Measurements from ENCODE around the gene TMEM120A.
"Not testable (repeated sequence)": the region's sequence is repeated elsewhere in the genome, so short reads cannot be mapped to it uniquely, and the experiment has no call there.

TMEM120A gene

DNA sequence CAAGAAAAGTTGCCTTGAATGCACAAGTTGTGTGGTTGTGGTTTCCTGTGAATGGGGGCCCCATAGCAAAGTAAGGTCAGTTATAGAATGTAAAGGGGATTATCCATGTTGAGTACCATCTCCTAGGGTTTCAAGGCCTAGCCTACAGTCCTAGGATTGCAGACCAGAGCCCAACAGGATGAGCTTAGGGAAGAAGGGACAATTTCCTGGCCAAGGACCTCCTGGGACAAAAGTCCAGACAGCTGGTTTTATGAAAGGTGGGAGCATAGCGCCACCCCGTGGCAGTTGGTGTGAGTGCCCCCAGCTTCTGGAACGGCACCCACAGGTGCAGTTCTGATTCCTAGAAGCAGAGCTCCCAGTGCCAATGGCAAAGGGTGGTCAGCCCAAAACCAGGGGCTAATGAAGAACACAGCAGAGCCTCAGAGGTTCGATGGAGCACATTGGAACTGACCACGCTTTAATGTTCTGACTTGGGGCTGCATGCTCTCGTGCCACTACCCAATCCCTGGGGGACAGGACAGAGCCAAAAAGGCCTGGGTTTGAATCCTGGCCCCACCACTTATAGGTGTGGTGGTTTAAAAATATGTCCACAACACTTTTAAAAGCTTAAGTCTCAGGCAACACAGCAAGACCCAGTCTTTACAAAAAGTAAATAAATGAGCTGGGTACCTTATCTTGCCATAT lies 25.8 kb upstream of the TMEM120A start:
- H3K4me3 ChIP-seq (ENCODE audit: low read depth, low read length), result no peak overlapping the region
- in situ Hi-C loops (cut with HindIII; ENCODE audit: low sequenced_read_pairs), result no loop called here
- TF ChIP-seq, protein P1, sequence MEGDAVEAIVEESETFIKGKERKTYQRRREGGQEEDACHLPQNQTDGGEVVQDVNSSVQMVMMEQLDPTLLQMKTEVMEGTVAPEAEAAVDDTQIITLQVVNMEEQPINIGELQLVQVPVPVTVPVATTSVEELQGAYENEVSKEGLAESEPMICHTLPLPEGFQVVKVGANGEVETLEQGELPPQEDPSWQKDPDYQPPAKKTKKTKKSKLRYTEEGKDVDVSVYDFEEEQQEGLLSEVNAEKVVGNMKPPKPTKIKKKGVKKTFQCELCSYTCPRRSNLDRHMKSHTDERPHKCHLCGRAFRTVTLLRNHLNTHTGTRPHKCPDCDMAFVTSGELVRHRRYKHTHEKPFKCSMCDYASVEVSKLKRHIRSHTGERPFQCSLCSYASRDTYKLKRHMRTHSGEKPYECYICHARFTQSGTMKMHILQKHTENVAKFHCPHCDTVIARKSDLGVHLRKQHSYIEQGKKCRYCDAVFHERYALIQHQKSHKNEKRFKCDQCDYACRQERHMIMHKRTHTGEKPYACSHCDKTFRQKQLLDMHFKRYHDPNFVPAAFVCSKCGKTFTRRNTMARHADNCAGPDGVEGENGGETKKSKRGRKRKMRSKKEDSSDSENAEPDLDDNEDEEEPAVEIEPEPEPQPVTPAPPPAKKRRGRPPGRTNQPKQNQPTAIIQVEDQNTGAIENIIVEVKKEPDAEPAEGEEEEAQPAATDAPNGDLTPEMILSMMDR (IDR thresholded peaks at IDR 0.05; ENCODE audit: low read depth, low read length, missing control alignments), result peak; percentile 87
- peak; percentile 12 for DNase-seq (ENCODE audit: low read depth)

DNA sequence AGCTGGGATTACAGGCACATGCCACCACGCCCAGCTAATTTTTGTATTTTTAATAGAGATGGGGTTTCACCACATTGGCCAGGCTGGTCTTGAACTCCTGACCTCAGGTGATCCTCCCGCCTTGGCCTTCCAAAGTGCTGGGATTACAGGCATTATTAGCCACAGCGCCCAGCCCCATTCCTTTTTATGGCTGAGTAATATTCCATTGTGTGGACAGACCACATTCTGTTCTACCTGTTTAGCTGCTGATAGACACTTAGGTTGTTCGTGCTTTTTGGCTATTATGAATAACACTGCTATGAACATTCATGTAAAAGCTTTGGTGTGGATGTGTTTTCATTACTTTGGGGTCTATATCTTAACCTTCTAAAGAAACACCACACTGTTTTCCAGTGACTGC lies 24.1 kb upstream of the TMEM120A start:
- in situ Hi-C loops (cut with HindIII; ENCODE audit: low sequenced_read_pairs); DNase-seq (ENCODE audit: low read depth); H3K4me3 ChIP-seq (ENCODE audit: low read depth, low read length): not testable (repeated sequence)

DNA sequence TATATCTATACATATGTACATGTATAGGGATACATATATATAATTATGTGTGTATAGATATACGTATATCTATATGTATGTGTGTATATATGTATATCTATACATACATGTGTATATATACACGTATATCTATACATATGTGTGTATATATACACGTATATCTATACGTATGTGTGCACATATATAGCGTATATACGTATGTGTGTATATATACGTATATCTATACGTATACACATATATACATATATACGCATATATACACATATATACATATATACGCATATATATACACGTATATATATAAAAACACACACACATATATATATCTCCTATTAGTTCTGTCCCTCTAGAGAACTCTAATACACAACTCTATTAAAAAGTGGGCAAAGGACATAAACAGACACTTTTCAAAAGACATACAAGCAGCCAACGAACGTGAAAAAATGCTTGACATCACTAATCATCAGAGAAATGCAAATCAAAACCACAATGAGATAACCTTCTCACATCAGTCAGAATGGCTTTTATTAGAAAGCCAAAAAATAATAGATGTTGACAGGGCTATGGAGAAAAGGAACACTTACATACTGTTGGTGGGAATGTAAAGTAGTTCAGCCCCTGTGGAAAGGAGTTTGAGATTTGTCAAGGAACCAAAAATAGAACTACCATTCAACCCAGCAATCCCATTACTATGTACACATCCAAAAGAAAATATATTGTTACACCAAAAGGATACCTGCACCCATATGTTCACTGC lies 22.0 kb upstream of the TMEM120A start:
- in situ Hi-C loops (cut with HindIII; ENCODE audit: low sequenced_read_pairs), result no loop called here
- no peak overlapping the region for H3K4me3 ChIP-seq (ENCODE audit: low read depth, low read length)
- TF ChIP-seq, protein P1 (IDR thresholded peaks at IDR 0.05; ENCODE audit: low read depth, low read length, missing control alignments), result no peak
- DNase-seq (ENCODE audit: low read depth), result no peak

DNA sequence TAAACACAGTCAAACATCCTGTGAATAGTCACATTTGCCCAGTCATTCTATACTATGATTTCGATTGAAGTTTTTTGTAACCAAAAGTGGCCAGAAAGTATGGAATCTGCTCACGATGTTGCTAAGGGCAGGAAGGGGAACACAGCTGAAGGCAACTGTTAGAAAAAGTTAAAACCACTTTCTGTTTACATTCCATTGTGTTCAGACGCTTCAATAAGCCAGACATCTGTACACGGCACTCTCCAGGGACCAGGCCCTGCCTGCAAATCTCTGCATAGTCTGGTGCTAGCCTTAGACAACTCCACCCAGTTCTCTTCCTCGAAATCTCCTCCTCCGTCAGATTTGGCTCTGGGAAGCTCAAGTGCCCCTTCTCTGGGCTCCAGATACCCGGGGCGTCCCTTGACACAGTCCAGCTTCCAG lies 17.1 kb upstream of the TMEM120A start:
- TF ChIP-seq, protein P1 (IDR thresholded peaks at IDR 0.05; ENCODE audit: low read depth, low read length, missing control alignments), result no peak
- in situ Hi-C loops (cut with HindIII; ENCODE audit: low sequenced_read_pairs), result no loop called here
- DNase-seq (ENCODE audit: low read depth), result no peak
- no peak overlapping the region for H3K4me3 ChIP-seq (ENCODE audit: low read depth, low read length)

DNA sequence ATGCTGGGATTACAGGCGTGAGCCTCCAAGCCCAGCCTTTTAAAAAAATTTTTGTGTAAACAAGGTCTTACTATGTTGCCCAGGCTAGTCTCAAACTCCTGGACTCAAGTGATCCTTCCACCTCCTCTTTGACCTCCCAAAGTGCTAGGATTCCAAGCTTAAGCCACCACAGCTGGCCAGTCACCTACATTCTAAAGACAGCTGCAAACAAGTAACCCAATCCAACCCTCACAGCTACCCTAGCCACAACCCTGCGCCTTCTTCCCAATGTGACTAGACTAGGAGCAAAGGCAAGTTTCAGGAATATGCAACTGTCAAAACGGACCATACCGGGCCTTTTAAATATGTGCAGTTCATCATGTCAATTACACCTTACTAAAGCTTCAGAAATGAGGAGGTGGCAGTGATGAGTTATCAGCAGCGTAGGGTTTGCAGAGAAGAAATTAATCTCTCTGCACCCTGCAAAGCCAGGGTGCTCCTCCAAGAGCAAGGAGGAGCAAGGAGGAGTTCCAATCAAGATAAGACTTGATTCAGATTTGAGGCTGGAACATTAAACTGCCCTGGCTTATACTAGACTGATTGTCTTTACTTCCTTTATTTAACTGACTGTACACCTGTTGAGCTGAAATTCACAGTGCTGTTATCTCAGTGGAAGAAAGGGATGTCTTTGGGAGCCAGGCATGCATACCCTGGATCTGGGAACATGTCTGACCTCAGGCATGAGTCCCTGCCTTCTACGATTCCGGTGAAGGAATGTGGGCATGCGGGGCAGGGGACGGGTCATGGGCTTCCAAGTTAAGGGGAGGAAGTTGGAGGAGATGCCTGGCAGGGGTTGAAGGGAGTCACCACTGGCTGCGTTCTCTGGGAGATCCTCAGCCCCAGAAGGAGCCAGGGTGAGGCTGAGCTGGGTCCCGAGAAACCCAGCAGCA lies 15.5 kb upstream of the TMEM120A start:
- TF ChIP-seq, protein P1 (IDR thresholded peaks at IDR 0.05; ENCODE audit: low read depth, low read length, missing control alignments), result no peak
- no peak for DNase-seq (ENCODE audit: low read depth)
- in situ Hi-C loops (cut with HindIII; ENCODE audit: low sequenced_read_pairs), result no loop called here
- no peak overlapping the region for H3K4me3 ChIP-seq (ENCODE audit: low read depth, low read length)

DNA sequence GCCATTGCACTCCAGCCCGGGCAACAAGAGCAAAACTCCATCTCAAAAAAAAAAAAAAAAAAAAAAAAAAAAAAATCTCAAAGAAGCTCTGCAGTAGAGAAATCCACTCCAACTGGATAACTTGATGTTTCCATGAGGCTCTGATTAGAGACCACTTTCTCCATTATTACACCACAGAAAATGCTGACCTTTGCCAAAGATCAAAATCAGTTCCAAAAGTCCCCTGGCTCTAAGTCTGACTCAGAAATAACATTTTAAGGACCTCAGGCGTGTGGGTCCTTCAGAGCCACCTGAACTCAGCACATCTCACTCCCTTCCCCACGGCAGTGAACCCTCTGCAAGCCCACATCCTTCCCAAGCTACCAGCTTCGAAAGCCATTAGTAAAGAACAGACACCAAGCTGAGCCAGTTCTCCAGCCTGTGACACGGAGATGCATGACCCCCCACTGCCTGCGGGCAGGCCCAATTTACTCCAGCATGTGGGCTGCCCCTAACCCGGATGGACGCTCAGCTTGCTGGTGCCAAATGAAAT lies 13.8 kb upstream of the TMEM120A start:
- TF ChIP-seq, protein P1 (IDR thresholded peaks at IDR 0.05; ENCODE audit: low read depth, low read length, missing control alignments), result no peak
- DNase-seq (ENCODE audit: low read depth), result no peak
- in situ Hi-C loops (cut with HindIII; ENCODE audit: low sequenced_read_pairs), result no loop called here
- H3K4me3 ChIP-seq (ENCODE audit: low read depth, low read length), result no peak overlapping the region

DNA sequence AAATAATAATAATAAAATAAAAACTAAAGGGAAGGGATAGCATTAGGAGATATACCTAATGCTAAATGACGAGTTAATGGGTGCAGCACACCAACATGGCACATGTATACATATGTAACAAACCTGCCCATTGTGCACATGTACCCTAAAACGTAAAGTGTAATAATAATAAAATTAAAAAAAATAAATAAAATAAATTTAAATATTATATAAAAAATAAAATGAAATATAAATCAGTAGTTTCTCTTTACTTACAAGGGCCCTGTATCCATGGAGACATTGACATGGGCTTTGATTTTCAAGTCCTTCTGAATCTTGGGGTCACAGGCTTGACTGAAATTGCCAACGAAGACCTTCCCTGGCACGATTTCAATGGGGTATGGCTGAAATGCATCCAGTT lies 10.6 kb upstream of the TMEM120A start:
- H3K4me3 ChIP-seq (ENCODE audit: low read depth, low read length); in situ Hi-C loops (cut with HindIII; ENCODE audit: low sequenced_read_pairs); DNase-seq (ENCODE audit: low read depth): not testable (repeated sequence)
